Loucy (cell line): ENCODE results near the gene KDM6A.

ENCODE experiments used
- EZH2phosphoT487 ChIP-seq: fragments of 200-600 bp; IDR thresholded peaks from 2 replicates; pipeline ENCODE4 v1.6.1; 2018; ENCODE audit warnings: antibody characterized with exemption, mild to moderate bottlenecking, moderate library complexity, borderline replicate concordance
- TF ChIP-seq, protein P1 (sequence below): fragments of 200-600 bp; sonication (generic); conservative IDR thresholded peaks from 2 replicates; pipeline ENCODE4 v1.5.1; 2014; ENCODE audit warnings: mild to moderate bottlenecking, antibody characterized with exemption, low read length

DNA sequence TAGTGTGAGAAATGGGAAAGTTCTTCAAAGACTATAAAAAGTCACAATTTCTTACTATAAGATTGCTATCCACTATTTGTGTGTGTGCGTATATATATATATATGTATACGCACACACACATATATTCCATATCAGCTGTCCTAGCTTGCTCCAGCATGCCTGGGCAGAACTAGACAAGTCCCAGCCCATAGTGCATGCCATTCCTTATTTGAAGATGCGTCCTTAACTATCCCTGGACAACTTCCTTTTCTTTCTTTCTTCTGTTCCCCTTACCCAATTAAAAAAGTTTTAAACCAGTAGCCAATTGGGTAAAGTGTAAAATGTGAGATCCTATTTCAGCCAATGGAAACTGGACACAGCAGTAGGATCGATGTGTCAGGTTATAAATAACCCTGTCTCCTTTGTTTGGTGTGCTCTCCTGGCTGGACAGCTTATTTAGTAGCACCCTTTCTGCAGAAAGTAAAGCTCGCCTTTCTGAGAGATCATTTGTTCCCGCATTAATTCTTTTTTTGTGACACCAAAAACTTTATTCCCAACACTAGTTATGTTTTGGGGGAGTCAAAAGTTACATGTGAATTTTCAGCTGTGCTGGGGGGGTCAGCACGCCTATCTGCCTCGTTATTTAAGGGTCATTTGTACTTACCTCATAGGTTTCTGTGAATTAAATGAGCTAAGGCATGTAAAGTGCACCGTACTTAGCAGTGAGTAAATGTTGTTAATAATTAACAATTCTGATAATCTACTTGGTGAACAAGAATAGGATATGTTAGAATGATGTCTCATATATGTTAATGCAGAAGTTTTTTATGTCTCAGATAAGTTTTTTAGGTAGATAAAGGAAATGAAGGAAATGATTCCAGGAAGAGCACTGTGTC is 40.9 kb downstream of the KDM6A start:
- TF ChIP-seq, protein P1, sequence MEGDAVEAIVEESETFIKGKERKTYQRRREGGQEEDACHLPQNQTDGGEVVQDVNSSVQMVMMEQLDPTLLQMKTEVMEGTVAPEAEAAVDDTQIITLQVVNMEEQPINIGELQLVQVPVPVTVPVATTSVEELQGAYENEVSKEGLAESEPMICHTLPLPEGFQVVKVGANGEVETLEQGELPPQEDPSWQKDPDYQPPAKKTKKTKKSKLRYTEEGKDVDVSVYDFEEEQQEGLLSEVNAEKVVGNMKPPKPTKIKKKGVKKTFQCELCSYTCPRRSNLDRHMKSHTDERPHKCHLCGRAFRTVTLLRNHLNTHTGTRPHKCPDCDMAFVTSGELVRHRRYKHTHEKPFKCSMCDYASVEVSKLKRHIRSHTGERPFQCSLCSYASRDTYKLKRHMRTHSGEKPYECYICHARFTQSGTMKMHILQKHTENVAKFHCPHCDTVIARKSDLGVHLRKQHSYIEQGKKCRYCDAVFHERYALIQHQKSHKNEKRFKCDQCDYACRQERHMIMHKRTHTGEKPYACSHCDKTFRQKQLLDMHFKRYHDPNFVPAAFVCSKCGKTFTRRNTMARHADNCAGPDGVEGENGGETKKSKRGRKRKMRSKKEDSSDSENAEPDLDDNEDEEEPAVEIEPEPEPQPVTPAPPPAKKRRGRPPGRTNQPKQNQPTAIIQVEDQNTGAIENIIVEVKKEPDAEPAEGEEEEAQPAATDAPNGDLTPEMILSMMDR, result no peak
- TF ChIP-seq EZH2phosphoT487, result no peak
